GM21786 (cell line): ENCODE data around the gene EMP1.

ENCODE experiments used
- ATAC-seq: cut with Tn5 transposase; IDR thresholded peaks from one replicate; pipeline ENCODE4 v1.9.1; 2021; ENCODE audit not compliant: unreplicated experiment

The EMP1 gene

DNA sequence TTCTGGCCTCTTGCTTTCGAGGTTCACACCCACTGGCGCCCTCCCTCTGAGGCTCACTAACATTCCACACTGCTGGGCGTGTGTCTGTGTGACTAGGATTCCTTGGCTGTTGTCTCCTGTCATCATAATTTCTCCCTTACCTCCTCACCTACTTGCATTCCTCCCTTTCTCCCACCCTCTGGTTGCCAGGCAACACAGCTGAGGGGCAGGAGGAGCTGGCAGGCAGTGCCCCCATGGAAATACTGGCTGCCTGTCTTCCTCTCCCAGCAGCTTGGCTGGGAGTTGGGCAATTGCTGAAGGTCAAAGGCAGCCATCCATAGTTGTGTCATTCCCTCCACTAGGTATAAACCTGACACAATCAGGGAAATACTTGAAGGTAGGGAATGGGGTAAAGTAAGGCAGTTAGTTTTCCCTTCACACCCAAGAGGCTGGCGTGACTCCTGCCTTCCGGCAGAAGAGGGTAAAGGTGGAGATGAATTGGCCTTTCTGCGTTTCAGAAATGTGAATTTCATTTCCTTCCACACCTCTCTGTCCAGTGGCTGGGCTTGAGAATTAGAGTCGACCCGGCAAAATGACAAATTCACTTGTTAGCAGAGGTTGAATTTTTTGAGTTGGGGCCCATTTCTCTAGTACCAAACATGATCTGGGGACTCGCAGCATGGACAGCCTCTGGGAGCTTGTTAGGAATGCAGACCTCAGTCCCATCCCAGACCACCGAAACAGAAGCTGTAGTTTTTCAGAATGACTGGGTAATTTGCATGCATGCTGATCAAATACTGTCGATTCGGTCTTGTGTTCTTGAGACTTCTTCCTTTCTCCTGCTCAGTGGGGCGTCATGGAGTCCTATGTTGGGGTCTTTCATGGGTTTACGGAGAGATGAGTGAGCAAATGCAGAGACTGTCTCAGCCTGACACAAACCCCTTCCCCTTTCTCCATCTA, 24.3 kb upstream of the EMP1 start:
- no peak for ATAC-seq

DNA sequence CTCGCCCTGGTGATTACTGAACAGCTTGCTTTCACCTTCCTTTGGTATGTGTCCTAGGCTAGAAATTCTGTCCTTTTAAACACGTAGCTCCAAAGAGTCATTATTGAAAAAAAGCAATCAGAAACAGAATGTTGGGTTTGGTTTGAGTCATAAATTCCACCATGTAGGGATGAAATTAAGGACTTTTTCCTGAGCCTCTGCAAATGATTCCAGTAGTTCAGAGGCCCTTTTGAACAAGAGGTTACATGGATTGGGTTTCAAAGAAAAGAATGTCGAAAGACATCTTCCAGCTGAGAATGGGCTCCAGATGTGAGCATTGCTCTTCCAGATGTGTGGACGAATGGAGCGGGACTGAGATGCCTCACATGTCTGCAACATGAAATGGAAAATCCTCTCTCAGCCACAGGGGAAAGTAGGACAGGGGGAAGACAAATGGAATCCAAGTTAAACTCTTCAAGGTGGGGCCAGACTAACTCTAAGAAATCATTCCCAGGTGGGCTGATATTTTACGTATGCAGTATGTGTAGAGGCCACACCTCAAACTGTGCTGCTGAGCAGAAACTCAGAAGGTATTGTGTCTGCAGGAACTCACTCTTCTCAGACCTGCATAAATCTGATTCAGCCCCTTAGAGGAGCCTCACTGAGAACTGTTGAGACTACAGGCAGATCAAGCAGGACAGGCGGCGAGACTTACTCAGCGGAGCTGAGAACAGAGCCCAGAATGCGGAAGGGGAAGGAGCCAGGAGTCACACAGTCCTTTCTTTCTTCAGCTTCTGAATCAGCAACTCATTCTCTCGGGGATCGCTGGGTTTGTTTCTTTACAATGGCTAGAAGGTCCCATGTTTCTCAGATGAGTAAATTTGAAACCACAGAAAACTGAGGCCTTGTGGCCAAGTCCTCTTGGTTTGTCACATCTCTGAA, 23.3 kb upstream of the EMP1 start:
- peak; percentile 95 for ATAC-seq

DNA sequence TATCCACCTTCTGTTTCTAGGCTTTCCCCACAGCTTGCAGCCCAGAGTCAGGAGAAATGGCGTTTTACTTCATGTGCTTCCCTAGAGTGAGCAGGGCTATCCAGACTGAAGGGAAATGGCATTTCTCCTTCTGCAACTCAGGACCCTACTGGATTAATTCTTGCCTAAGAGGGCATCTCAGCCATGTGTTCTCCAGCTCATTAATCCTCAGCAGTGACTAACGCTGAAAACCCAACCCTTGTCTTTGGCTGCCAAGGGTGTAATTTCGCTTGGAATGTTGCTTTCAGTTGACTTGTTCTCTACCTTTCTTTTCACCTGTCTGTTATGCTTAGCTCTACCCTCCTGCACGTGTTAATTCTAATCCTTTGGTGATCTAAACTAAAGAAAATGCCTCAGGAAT, 21.0 kb upstream of the EMP1 start:
- ATAC-seq: no peak

DNA sequence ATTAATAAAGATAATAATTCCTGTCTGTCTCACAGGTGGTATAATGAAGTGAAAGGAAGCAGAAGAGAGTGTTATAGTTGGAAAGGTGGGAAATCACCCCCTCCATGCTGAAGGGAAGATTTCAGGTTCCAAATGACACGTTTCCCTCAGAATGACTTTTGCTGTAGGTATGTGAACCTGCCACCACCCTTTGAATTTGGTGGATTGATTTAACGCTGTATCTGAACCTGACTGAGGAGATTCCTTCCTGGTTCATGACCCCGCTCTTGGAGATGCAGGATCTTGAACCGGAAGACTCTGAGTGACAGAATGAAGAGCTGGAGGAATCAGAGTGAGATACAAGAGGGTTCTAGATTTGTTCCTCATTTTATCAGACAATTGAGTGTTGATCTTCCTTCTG, 20.3 kb upstream of the EMP1 start:
- no peak for ATAC-seq

DNA sequence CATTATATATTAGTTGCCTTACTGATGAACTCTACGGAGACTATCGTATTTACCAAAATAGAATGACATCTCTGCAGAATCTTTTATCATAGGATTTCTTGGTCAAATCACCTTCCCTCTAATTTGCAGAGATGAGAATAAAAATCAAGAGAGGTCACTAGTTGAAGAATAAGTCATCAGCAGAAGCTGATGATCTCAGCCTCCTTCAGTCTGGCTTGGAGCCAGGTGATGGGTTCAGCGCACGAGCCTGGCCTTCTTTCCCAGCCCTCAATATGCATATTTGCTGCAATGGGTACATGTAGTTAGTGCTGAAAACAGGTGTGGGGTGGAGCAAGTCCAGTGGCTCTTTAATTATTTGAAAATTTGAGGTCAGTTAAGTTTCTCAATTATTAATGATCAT, 19.2 kb upstream of the EMP1 start:
- ATAC-seq: no peak

DNA sequence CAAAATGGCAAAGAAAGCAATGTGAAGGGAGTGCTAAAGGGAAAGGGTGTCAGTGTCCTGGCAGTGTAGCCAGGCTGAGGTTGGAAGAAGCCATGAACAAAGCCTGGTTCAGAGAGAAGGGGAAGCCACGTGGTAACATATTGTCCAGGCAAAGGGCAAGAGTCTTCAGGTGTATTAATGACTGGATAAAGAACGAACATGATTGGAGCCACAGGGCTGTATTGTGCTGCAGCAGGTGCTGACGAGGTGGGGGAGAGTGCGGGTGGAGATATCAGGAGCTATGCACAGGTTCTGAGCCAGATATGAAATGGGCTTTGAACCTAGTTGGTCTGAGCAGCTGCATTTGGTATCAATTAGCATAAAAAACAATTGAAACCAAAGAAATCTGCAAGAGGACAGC, 18.6 kb upstream of the EMP1 start:
- ATAC-seq: no peak

DNA sequence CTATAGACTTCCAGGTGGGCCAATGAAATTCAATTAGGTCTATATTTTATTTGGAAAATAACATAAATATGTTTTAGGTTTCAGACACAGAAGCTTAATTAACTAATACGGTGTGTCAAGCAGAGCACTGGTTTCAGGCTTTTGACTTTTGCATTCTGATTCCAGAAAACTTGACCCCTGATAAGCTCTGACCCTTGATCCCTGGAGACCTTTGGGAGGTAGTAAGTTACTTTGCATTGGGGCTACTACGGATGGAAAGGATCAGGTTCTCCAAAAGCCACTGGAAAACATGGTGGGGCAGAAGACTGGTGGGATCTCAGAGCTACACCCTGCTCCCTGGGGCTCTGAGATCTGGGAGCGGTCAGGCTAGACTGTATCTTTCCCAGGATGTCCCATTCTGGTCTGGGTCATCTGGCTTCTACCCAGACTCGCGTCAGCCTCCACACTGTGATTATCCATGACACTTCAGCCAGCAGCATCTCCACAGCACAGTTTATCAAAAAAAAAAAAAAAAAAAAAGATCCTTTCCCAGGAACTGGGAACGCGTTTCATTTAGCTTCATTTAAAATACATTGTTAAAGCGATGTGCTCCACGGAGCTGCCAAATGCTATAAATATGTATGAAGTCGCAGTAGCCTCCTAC, 17.8 kb upstream of the EMP1 start:
- ATAC-seq: no peak

DNA sequence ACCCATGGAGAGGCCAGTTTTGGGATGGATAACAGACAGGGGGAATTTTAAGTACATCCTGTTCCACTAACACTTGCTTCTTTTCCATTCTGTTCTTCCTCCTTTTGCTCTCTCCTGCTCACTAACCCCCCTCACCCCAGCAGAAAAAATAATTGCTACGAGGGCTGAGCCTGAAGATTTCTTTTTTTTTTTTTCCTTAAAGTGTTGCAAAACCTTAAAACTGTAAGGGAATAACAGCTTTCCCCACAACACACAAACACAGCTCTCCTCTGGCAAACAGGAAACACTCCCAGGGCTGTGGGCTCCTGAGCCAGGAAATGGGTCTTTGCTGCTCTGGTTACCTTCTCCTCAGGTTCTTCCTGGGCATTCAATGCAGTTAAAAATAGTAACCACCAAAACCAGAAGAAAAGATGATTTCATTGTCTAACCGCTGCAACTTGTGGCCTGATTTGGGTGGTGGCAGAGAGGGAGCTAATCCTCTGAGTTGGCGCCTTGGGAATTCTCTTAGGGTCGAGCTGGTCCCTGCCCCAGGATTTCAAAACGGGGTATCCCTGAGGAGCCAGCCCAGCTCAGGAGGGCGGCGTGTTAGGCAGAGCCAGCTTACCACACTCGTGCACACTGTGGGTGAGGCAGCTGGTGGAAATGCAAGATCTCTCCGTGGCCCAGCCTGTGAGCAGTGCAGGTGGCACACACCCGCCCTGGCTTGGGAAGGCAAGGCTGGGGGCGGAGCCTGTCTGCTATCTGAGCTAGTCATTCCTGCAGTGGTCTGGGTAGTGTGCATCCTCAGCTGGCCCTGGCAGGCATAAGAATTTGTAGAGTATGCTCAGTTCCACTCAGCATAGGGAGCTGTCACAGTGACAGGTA, 17.1 kb upstream of the EMP1 start:
- ATAC-seq: peak; percentile 80

DNA sequence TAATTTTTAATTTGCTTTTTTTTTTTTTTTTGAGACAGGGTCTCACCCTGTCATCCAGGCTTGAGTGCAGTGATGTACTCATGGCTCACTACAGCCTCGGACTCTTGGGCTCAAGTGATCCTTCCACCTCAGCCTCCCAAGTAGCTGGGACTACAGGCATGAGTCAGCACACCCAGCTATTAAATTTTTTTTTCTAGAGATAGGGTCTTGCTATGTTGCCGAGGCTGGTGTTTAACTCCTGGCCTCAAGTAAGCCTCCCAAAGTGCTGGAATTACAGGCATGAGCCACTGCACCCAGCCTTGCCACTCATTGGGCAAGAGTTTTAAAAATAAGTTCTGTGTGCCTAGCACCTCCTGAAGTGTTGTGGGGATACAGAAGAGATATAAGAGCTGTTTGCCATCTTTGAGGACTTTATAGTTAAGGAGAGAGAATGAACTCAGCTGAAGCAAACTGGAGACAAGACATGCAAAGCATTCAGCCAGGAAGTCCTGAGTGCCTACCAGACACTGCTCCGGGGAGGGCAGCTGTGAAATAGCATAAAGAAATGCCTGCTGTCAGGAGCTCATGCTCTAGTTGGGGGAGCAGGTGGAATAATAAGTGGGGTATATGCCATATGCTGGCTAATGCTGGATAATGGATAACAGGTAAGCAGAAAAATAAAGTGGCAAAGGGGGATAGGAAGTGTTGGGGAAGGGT, 15.0 kb upstream of the EMP1 start:
- no peak for ATAC-seq

DNA sequence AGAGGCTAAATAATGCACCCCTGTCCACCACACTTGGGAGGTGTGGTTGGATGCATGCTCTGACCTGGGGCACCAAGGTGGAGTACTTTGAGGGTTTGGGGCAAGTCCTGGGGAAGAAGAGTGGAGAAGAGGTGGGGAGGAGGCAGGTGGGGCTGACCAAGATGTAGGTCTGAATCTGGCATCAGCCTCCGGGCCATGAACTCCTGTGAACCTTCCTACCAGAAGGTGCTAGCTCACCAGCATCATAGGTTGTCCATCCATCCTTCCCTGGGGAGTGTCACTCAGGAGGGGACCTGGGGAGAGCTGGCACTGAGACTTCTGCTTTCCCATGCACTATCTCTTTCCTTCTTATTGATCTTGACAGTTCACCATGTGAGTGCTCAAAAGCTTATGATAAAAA, 13.6 kb upstream of the EMP1 start:
- no peak for ATAC-seq

DNA sequence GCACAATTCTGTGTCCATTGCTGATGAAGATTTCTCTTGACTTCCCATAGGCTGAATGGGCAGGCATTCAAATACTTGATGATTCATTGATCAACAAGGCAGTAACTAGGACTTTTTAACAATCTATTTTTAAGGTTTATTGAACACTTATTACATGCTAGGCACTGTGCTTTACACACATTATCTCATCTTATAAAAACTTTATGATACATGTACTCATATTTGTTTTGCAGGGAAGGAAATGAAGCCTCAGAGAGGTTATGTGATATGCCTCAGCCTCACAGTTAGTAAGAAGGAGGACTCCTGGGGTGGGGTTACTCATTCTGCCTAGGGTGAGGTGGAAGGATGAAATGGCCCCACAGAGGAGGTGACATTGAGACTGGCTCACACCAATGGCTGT, 12.9 kb upstream of the EMP1 start:
- no peak for ATAC-seq

DNA sequence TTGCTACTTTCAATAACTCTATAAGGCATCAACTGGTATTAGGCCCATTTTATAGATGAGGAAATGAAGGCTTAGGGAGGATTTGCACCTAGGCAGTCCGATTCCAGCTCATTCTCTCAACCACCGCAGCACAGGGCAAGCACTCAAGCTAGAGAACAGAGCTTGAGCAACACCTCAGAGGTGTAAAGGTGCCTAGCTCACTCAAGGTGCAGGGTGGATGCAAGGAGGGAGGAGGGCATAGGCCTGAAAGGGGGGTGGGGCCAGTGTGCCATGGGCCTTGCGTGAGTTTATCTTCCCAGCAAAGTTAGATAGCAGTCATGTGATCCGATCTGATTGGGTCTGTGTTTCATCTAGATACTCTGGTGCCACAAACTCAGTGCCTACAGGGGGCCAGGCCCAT, 10.2 kb upstream of the EMP1 start:
- ATAC-seq: no peak

DNA sequence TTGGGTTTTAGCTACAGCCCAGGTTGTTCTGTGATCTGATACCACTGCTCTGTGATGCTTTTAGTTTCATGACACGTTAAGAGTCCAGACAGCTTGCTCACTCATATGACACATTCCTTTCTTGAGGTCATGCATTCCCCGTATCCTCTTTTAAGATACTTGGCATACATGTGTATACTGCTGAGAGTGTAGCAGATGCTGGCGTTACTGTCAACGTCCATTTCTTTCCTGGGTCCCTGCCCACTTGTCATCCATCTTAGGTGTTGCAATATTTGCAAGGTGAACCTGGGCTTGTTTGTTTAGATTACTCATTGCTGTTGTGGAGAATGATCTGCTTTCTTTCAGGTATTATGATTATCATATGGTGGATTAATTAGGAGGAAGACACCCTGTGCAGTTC, 9.1 kb upstream of the EMP1 start:
- ATAC-seq: no peak

DNA sequence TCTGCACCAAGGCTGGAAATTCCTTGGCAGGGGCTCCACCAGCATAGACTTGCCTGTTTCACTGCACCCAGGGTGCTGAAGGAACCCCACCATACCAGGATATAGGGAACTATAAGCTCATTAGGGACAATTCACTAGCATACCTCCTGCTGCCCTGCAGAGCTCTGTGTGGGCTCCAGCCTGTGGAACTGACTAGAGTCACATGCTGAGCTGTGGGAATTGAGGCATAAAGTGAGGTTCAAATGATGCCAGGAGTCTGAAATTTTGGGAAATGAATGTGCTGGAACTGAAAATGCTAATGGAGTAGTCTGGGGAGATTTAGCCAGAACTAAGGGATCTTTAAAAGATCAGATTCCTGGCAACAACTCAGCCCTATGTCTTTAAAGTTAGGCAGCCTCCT, 7.3 kb upstream of the EMP1 start:
- no peak for ATAC-seq

DNA sequence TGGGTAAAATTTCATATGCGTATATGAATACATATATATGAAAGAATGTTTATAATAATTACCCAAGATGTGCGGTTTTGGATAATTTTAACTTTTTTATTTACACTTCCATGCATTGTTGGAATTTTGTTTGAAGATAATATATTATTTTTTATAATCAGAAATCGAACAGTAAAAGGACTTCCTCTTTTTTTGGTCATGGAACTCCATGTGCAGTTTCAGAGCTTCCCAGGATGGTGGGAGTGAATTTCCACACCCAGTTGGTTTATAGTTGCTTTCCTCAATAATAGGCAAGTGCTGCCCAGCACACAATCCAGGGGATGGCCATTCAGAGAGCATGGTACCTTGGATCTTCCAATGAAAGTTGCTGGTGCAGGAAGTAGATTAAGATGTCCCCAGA, 6.3 kb upstream of the EMP1 start:
- ATAC-seq: no peak

DNA sequence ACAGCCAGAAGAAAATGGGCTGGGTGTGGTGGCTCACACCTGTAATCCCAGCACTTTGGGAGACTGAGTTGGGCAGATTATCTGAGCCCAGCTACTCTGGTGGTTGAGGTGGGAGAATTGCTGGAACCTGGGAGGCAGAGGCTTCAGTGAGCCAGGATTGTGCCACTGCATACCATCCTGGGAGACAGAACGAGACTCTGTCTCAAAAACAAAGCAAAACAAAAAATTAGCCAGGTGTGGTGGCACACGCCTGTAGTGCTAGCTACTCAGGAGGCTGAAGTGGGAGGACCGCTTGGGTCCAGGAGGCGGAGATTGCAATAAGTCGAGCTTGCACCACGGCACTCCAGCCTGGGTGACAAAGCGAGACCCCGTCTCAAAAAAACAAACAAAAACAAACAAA, 3.8 kb upstream of the EMP1 start:
- ATAC-seq: no peak

DNA sequence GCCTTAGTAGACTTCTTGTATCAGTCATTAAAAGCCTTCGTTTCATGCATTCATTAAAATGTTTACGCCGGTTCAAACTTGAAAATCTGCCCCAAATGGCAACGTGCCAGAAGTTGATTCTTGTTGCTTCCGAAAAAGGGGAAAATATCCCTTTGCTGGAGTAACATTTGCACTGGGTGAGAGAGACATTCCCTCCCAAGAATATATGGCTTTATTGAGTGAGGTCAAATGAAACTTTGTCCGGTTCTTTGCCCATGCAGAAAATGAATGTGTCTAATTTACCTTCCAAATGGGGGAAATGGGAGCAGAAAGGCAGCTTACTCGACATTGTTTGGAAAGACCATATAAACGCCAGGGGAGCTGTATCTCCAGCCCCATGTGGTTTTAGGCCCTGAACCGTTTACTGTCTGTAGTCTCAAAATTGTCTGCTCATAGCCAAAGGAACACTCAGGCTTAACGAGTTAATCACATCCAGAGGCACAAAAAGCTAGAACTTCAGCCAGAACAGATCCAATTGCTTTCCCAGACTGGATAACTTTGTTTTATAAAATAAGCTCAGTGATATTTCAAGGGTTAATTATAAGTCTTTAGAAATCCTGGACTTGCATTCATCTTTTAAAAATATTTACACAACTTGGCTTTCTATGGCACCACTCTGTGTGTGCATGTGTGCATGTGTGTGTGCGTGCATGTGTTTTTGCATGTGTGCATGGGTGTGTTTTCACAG, 2.9 kb upstream of the EMP1 start:
- ATAC-seq: no peak

DNA sequence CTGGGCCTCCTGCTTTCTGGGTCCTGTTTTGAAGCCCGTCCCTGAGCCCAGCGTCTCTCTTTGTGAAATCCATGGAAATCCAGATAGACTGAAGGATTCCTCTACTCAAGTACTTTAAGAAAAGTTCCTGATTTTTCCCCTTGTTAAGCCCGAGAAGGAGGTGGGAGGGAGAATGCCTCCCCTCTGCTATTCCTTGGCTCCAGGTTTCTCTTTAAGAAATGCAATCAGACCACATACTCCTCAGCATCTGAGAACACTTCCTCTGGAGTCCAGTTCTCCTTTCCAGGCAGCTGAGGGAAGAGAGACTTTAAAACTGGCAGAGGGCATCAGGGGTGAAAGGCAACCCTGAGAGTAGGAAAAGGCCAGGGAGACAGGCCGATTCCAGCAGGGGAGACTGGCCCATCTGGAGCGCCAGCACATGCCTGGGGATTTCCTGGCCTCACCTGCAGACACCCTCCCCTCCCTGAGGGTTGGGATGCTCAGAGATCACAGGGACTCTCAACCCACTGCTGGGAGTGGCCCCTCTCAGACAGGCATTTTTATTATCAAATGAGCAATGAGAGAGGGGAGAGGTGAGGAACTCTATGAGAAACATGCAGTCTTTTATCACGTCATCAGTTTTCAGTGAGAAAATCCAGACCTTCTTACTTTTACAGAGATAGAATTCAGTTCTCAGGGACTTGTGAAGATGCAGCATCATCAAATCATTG, 2.0 kb upstream of the EMP1 start:
- ATAC-seq: no peak

DNA sequence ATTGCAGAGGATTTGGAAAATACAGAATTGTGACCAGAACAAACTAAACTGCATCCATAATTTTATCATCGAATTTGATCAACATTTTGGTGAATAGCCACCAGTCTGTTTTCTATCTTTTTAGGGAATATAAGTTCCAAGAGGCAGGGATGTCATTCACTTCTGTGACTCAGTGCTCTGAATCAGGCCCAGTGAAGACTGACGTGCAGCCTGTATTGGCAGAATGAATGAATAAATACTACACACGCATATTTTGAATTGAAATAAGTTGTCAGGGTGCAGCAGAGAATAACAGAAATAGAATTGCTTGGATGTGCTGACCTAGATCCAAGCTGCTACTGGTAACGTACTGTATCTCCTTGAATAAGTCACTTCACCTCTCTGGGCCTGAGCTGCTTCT, 1.3 kb upstream of the EMP1 start:
- no peak for ATAC-seq
